H1 (cell line): Measurements from ENCODE around the gene NR0B2. TPM values are rescaled to one million over a fixed set of nuclear protein-coding genes. Genes with fewer than 3 reads are reported as not detected.

Experiments used
- CTCF ChIA-PET: fragments of 300-600 bp; sonication (Branson Sonifier 250); formaldehyde crosslinking; loops from one replicate; lab custom pipeline; 2021; ENCODE audit not compliant: partially characterized antibody; lab: Charles Lee
- POLR2A ChIA-PET: fragments of 300-600 bp; sonication (Branson Sonifier 250); formaldehyde crosslinking; loops from one replicate; lab custom pipeline; 2021; ENCODE audit warnings: inconsistent platforms; ENCODE audit not compliant: partially characterized antibody; lab: Charles Lee
- DNase-seq, 2 experiments: peaks; one replicate each; pipeline versions ENCODE4 v3.0.0 to v3.0.0-alpha.2; 2010 to 2022; ENCODE audit warnings: low spot score in 2 of 2, low read depth in 1 of 2, mixed read lengths in 1 of 2
- FAIRE-seq: peaks from 2 replicates; lab custom pipeline; 2011; peaks lifted over from hg19 to GRCh38; lab: Jason Lieb, UNC
- H2AFZ ChIP-seq: 2 replicates; pipeline ENCODE4 v1.8.1; 2012; ENCODE audit warnings: low read length, inconsistent platforms
- H2AK5ac ChIP-seq: 2 replicates; pipeline ENCODE4 v1.6.1; 2013; ENCODE audit warnings: low read depth, low read length
- H2BK120ac ChIP-seq: replicated peaks from 2 replicates; pipeline ENCODE3; 2013; ENCODE audit warnings: low read depth, low read length, inconsistent platforms
- H2BK12ac ChIP-seq: 2 replicates; pipeline ENCODE4 v1.6.1; 2013; ENCODE audit warnings: low read depth, low read length
- H2BK15ac ChIP-seq: 2 replicates; pipeline ENCODE4 v1.6.1; 2013; ENCODE audit warnings: low read length
- H2BK20ac ChIP-seq: 2 replicates; pipeline ENCODE4 v1.6.1; 2013; ENCODE audit warnings: low read length
- H2BK5ac ChIP-seq: 2 replicates; pipeline ENCODE4 v1.6.1; 2013; ENCODE audit warnings: low read depth, low read length
- H3K14ac ChIP-seq: 2 replicates; pipeline ENCODE4 v1.6.1; 2013; ENCODE audit warnings: inconsistent platforms; ENCODE audit not compliant: insufficient read length
- H3K18ac ChIP-seq: 2 replicates; pipeline ENCODE4 v1.6.1; 2013; ENCODE audit warnings: low read length; ENCODE audit errors: extremely low read depth
- H3K23ac ChIP-seq: 2 replicates; pipeline ENCODE4 v1.6.1; 2013; ENCODE audit warnings: inconsistent platforms; ENCODE audit not compliant: insufficient read length
- H3K23me2 ChIP-seq: 2 replicates; pipeline ENCODE4 v1.6.1; 2013; ENCODE audit warnings: low read depth, low read length
- H3K27ac ChIP-seq: 2 replicates; pipeline ENCODE4 v1.6.1; 2011; ENCODE audit warnings: low read depth, low read length, inconsistent platforms
- H3K27me3 ChIP-seq, 4 experiments: replicated peaks in 1 of 4; 1 replicate in 1 of 4; 2 replicates in 3 of 4; pipeline versions ENCODE4 v1.6.1 to v1.8.1; 2011 to 2013; ENCODE audit warnings: low read length in 3 of 4, mild to moderate bottlenecking in 3 of 4, inconsistent platforms in 2 of 4, mixed read lengths in 2 of 4, moderate library complexity in 1 of 4; ENCODE audit not compliant: control insufficient read depth in 3 of 4, insufficient read depth in 3 of 4; ENCODE audit errors: extremely low read depth in 1 of 4
- H3K36me3 ChIP-seq, 4 experiments: 2 replicates each; pipeline versions ENCODE4 v1.6.1 to v1.8.1; 2011 to 2013; ENCODE audit warnings: mild to moderate bottlenecking in 4 of 4, low read length in 3 of 4, moderate library complexity in 2 of 4, control low read depth in 1 of 4, inconsistent platforms in 1 of 4; ENCODE audit not compliant: insufficient read depth in 4 of 4, control insufficient read depth in 2 of 4
- H3K4ac ChIP-seq: replicated peaks from 2 replicates; pipeline ENCODE3; 2013; ENCODE audit warnings: low read length, low read depth, mixed read lengths, inconsistent platforms; ENCODE audit not compliant: insufficient read length
- H3K4me1 ChIP-seq, 4 experiments: replicated peaks in 1 of 4; 1 replicate in 1 of 4; 2 replicates in 3 of 4; pipeline versions ENCODE4 v1.6.1 to v1.8.1; 2011 to 2013; ENCODE audit warnings: low read length in 3 of 4, inconsistent platforms in 2 of 4, mixed read lengths in 1 of 4; ENCODE audit not compliant: insufficient read depth in 4 of 4, control insufficient read depth in 3 of 4
- H3K4me2 ChIP-seq, 2 experiments: 2 replicates each; pipeline versions ENCODE4 v1.6.1 to v1.8.1; 2011 to 2013; ENCODE audit warnings: low read depth in 2 of 2, low read length in 2 of 2, control low read depth in 1 of 2, inconsistent platforms in 1 of 2, mild to moderate bottlenecking in 1 of 2; ENCODE audit not compliant: insufficient read depth in 1 of 2
- H3K4me3 ChIP-seq, 4 experiments: fragments of 200-600, 300-600 bp in 1 of 4; sonication (generic), shearing (Covaris generic), sonication (Bioruptor Twin) in 1 of 4; 2 replicates each; pipeline versions ENCODE4 v1.5.1 to v1.8.1; 2011 to 2016; ENCODE audit warnings: low read length in 4 of 4, low read depth in 3 of 4, control low read depth in 2 of 4, inconsistent platforms in 2 of 4, mild to moderate bottlenecking in 2 of 4, mixed read lengths in 1 of 4, moderate library complexity in 1 of 4; ENCODE audit not compliant: insufficient read depth in 2 of 4; ENCODE audit errors: extremely low read depth in 1 of 4
- H3K56ac ChIP-seq: replicated peaks from 2 replicates; pipeline ENCODE3; 2013; ENCODE audit warnings: low read depth, mild to moderate bottlenecking, mixed read lengths, low read length, inconsistent platforms; ENCODE audit not compliant: insufficient read length
- H3K79me1 ChIP-seq: 2 replicates; pipeline ENCODE4 v1.6.1; 2013; ENCODE audit warnings: low read depth, low read length, control low read depth
- H3K79me2 ChIP-seq, 2 experiments: 2 replicates each; pipeline versions ENCODE4 v1.6.1 to v1.8.1; 2012 to 2013; ENCODE audit warnings: low read length in 2 of 2, mild to moderate bottlenecking in 2 of 2, inconsistent platforms in 1 of 2; ENCODE audit not compliant: insufficient read depth in 2 of 2, control insufficient read depth in 1 of 2
- H3K9ac ChIP-seq, 4 experiments: replicated peaks in 1 of 4; 1 replicate in 1 of 4; 2 replicates in 3 of 4; pipeline versions ENCODE4 v1.6.1 to v1.8.1; 2011 to 2013; ENCODE audit warnings: low read depth in 3 of 4, low read length in 3 of 4, control low read depth in 2 of 4, mild to moderate bottlenecking in 2 of 4, moderate library complexity in 2 of 4, inconsistent platforms in 1 of 4; ENCODE audit errors: extremely low read depth in 1 of 4
- H3K9me3 ChIP-seq, 2 experiments: 2 replicates each; pipeline versions ENCODE4 v1.6.1 to v1.8.1; 2012 to 2013; ENCODE audit warnings: mild to moderate bottlenecking in 2 of 2, moderate library complexity in 2 of 2, control low read depth in 1 of 2, inconsistent platforms in 1 of 2, low read depth in 1 of 2, low read length in 1 of 2, mixed read lengths in 1 of 2; ENCODE audit not compliant: insufficient read depth in 2 of 2
- H4K20me1 ChIP-seq, 2 experiments: replicated peaks in 1 of 2; 2 replicates each; pipeline versions ENCODE3 to v1.8.1; 2011 to 2013; ENCODE audit warnings: inconsistent platforms in 2 of 2, low read length in 2 of 2, mild to moderate bottlenecking in 1 of 2; ENCODE audit not compliant: insufficient read depth in 2 of 2, control insufficient read depth in 1 of 2
- H4K5ac ChIP-seq: 2 replicates; pipeline ENCODE4 v1.6.1; 2013; ENCODE audit warnings: low read length, low read depth, mixed read lengths, inconsistent platforms; ENCODE audit not compliant: insufficient read length
- H4K8ac ChIP-seq: 2 replicates; pipeline ENCODE4 v1.8.0; 2013; ENCODE audit warnings: mild to moderate bottlenecking, moderate library complexity, low read length, inconsistent platforms; ENCODE audit not compliant: insufficient read depth; ENCODE audit errors: extremely low read depth
- H4K91ac ChIP-seq: replicated peaks from 2 replicates; pipeline ENCODE3; 2013; ENCODE audit warnings: low read length, mixed read lengths, inconsistent platforms; ENCODE audit not compliant: insufficient read length
- BACH1 ChIP-seq: IDR thresholded peaks from 2 replicates; pipeline ENCODE4 v1.6.1; 2012; ENCODE audit warnings: low read length, improper control_type of control experiment
- CTBP2 ChIP-seq: IDR thresholded peaks from 2 replicates; pipeline ENCODE4 v1.7.0; 2011; ENCODE audit warnings: borderline replicate concordance, mild to moderate bottlenecking, moderate library complexity, mixed read lengths, low read length; ENCODE audit not compliant: insufficient read depth, insufficient read length
- WGBS, 2 experiments: shearing (Covaris generic) in 1 of 2; methylation state at CpG; one replicate each; pipeline versions ENCODE4 v1.1.6 to v1.1.7; 2013 to 2015; ENCODE audit warnings: low lambda C conversion rate in 2 of 2, mixed read lengths in 2 of 2, inconsistent platforms in 1 of 2, low coverage in 1 of 2, missing lambda C conversion rate in 1 of 2; ENCODE audit not compliant: insufficient replicate concordance in 2 of 2, insufficient coverage in 1 of 2, insufficient read length in 1 of 2; ENCODE audit errors: extremely low coverage in 1 of 2, missing lambda C conversion rate in 1 of 2; 5-methylcytosine and 5-hydroxymethylcytosine counted together
- polyA plus RNA-seq, 7 experiments: library from polyadenylated mRNA; depleted of rRNA in 3 of 7; stranded (reverse) in 5 of 7; unstranded in 2 of 7; fragments of >200 nt in 5 of 7; fragments of 200-250 nt in 2 of 7; gene quantifications; 1 replicate in 5 of 7; 2 replicates in 1 of 7; 4 replicates in 1 of 7; pipeline versions ENCODE4 v1.2.1 to v1.2.3, GENCODE V29; 2011 to 2013; ENCODE audit warnings: missing spikeins in 2 of 7, mixed read lengths in 2 of 7
- total RNA-seq: library from RNA; stranded (reverse); fragmentation: NEBNext Ultra II Directional; extraction: Animal tissue kit (Norgen Biotek cat#: 25700); gene quantifications from 2 replicates; pipeline ENCODE4 v1.2.1, GENCODE V29; 2021

The NR0B2 gene
- total and polyA plus RNA-seq, 2 of the 8 experiments (the other 6 are each of a cell fraction or from before 2014, with no cell fraction given) = not detected

- Histone ChIP-seq H3K36me3 (no peaks in the 10 kb centered on the region), H3K9me3 (no peaks in the 10 kb centered on the region), H2BK20ac (no peak overlapping the region), H3K4me3 (no peak overlapping the region), H4K20me1 (no peaks in the 10 kb centered on the region), H2AFZ (no peak overlapping the region), H3K56ac (no peak overlapping the region), H3K27ac (no peak overlapping the region), H2BK12ac (no peak overlapping the region), H3K4me2 (no peak overlapping the region), H3K4me1 (no peaks in the 10 kb centered on the region), H3K18ac (no peak overlapping the region), H3K14ac (no peak overlapping the region), H3K23ac (no peak overlapping the region), H4K91ac (no peak overlapping the region), H3K79me1 (no peaks in the 10 kb centered on the region), H2BK120ac (no peak overlapping the region), H2BK15ac (no peak overlapping the region), H4K5ac (no peak overlapping the region), H3K23me2 (no peaks in the 10 kb centered on the region), H3K27me3 (peaks cover 0 to 2% (median 0%) of the 10 kb centered on the region in 4 experiments; a peak in 2 of 7 replicates), H3K79me2 (no peaks in the 10 kb centered on the region), H3K4ac (no peak overlapping the region), H3K9ac (no peak overlapping the region), H2AK5ac (no peak overlapping the region), H4K8ac (no peak overlapping the region), H2BK5ac (no peak overlapping the region)
- TF ChIP-seq BACH1 (no peak), CTBP2 (no peak)
- 86% methylated on average over 5 of the region's 5 CpGs; no CpG with 5 or more reads in 1 of the 2 experiments for WGBS, 2 experiments
- FAIRE-seq (no peak), DNase-seq (no peak)
- ChIA-PET CTCF (interaction anchor here (0.8 to 1.3 kb wide), 3 partner anchors 47 to 311 kb away, joined by 3 read pairs; partner anchors contain the start of gene KDF1), POLR2A (interaction anchor here (1.1 to 2.5 kb wide), 5 partner anchors 9 to 23 kb away, joined by 3 to 14 read pairs (median 7); partner anchors contain the start of genes GPATCH3, GPN2 and NUDC)
These were observed 404 bp downstream of the NR0B2 start for GRCh38 chr1:26913389-26913753.
